T-cell (primary cell): ENCODE results near the gene DOCK8. TPM values are rescaled to one million over a fixed set of nuclear protein-coding genes. Genes with fewer than 3 reads are reported as not detected.

Source experiments
- ATAC-seq, 4 experiments: fragments of 200-7000 bp in 3 of 4; fragments of 150-1000 bp in 1 of 4; cut with Tn5 transposase; replicated peaks in 1 of 4; 1 replicate in 3 of 4; 2 replicates in 1 of 4; pipeline ENCODE4 v1.10.0; 2021; ENCODE audit warnings: moderate library complexity in 3 of 4, mild to moderate bottlenecking in 2 of 4, moderate number of reproducible peaks in 1 of 4
- CTCF ChIA-PET, 2 donors: fragments of 300-600 bp; sonication (Branson Sonifier 250); formaldehyde crosslinking; loops; one replicate each; lab custom pipeline; 2022; ENCODE audit warnings: antibody characterized with exemption in 2 of 2; lab: Charles Lee
- POLR2A ChIA-PET, 2 donors: fragments of 300-600 bp; sonication (Branson Sonifier 250); formaldehyde crosslinking; loops; one replicate each; lab custom pipeline; 2022; ENCODE audit warnings: antibody characterized with exemption in 2 of 2; lab: Charles Lee
- DNase-seq, 35 experiments: peaks; one replicate each; pipeline versions ENCODE4 v3.0.0 to v3.0.0-alpha.2; 2013 to 2023
- H3K27ac ChIP-seq: one replicate; pipeline ENCODE4 v1.5.1; 2013; ENCODE audit warnings: low read length
- H3K27me3 ChIP-seq, 2 experiments: replicated peaks in 1 of 2; 1 replicate in 1 of 2; 2 replicates in 1 of 2; pipeline versions ENCODE4 v1.6.1 to v1.7.0; 2013; ENCODE audit warnings: low read length in 1 of 2, mixed read lengths in 1 of 2; ENCODE audit not compliant: control insufficient read depth in 2 of 2, insufficient read depth in 2 of 2; ENCODE audit errors: extremely low read depth in 1 of 2
- H3K36me3 ChIP-seq, 2 donors: 1 replicate in 1 of 2; 2 replicates in 1 of 2; pipeline versions ENCODE4 v1.6.1 to v1.7.0; 2013; ENCODE audit warnings: low read length in 1 of 2; ENCODE audit not compliant: control insufficient read depth in 2 of 2, insufficient read depth in 1 of 2; ENCODE audit errors: extremely low read depth in 1 of 2
- H3K4me1 ChIP-seq, 2 experiments: 1 replicate in 1 of 2; 2 replicates in 1 of 2; pipeline versions ENCODE4 v1.6.1 to v1.7.0; 2013; ENCODE audit warnings: low read length in 2 of 2, mixed read lengths in 1 of 2; ENCODE audit not compliant: insufficient read depth in 2 of 2, control insufficient read depth in 1 of 2; ENCODE audit errors: extremely low read depth in 1 of 2
- H3K4me3 ChIP-seq, 2 donors: 1 replicate in 1 of 2; 2 replicates in 1 of 2; pipeline versions ENCODE4 v1.5.1 to v1.7.0; 2013; ENCODE audit warnings: mild to moderate bottlenecking in 2 of 2, low read length in 1 of 2, moderate library complexity in 1 of 2; ENCODE audit not compliant: control insufficient read depth in 1 of 2; ENCODE audit errors: extremely low read depth in 1 of 2
- H3K9me3 ChIP-seq: 2 replicates; pipeline ENCODE4 v1.7.0; 2013
- H3K27ac Mint-ChIP-seq, 2 donors: one replicate each; pipeline ENCODE4 v1.8.0; 2020 to 2021; ENCODE audit warnings: mild to moderate bottlenecking in 2 of 2, mixed read lengths in 2 of 2
- H3K27me3 Mint-ChIP-seq, 2 donors: one replicate each; pipeline ENCODE4 v1.8.0; 2021 to 2022; ENCODE audit warnings: mixed read lengths in 2 of 2
- H3K36me3 Mint-ChIP-seq: one replicate; pipeline ENCODE4 v1.8.0; 2021; ENCODE audit warnings: mixed read lengths
- H3K4me1 Mint-ChIP-seq, 3 donors: one replicate each; pipeline ENCODE4 v1.8.0; 2020 to 2022; ENCODE audit warnings: mixed read lengths in 3 of 3, mild to moderate bottlenecking in 1 of 3
- H3K4me3 Mint-ChIP-seq, 3 donors: one replicate each; pipeline ENCODE4 v1.8.0; 2020 to 2022; ENCODE audit warnings: mild to moderate bottlenecking in 3 of 3, mixed read lengths in 3 of 3, moderate library complexity in 3 of 3
- H3K9me3 Mint-ChIP-seq, 3 donors: one replicate each; pipeline ENCODE4 v1.8.0; 2020 to 2022; ENCODE audit warnings: mixed read lengths in 3 of 3
- WGBS: methylation state at CpG from one replicate; pipeline ENCODE4 v1.1.5; 2013; ENCODE audit warnings: missing lambda C conversion rate; ENCODE audit not compliant: insufficient coverage; 5-methylcytosine and 5-hydroxymethylcytosine counted together
- total RNA-seq, 35 experiments: library from RNA in 6 of 35; stranded (reverse) in 6 of 35; fragments of 120-200 nt in 1 of 35; gene quantifications; one replicate each; pipeline versions ENCODE4 v1.2.1 to v1.2.4 and lab custom pipeline; 2013 to 2026

Gene DOCK8
- total RNA-seq, 5 donors from 2014 or later (not counting 1 experiment from before 2014, with no cell fraction given): 173 to 231 (median 208) TPM

GRCh38 chr9:354453-354852, 139.8 kb downstream of the DOCK8 start:
- ChIA-PET POLR2A (no interaction called here), CTCF (no interaction called here)
- H3K36me3 Mint-ChIP-seq: peaks cover 56% of the 10 kb centered on the region
- Histone ChIP-seq H3K36me3 (peaks cover 17 to 79% of the 10 kb centered on the region in 2 donors), H3K4me1 (peaks cover 0 to 12% of the 10 kb centered on the region in 2 experiments), H3K27me3 (no peaks in the 10 kb centered on the region), H3K27ac (no peak overlapping the region), H3K4me3 (no peak overlapping the region), H3K9me3 (no peaks in the 10 kb centered on the region)
- WGBS: 82% methylated on average over 6 of the region's 8 CpGs
- DNase-seq (no peak), ATAC-seq (peak in 1 of 4 experiments; percentile 17)
- no peak overlapping the region for H3K4me3 Mint-ChIP-seq
- no peaks in the 10 kb centered on the region for H3K9me3 Mint-ChIP-seq
- H3K27me3 Mint-ChIP-seq: no peaks in the 10 kb centered on the region
- peaks cover 39 to 57% (median 50%) of the 10 kb centered on the region in 3 donors for H3K4me1 Mint-ChIP-seq
- peak overlapping the region; percentile 15 to 17 for H3K27ac Mint-ChIP-seq

DNA sequence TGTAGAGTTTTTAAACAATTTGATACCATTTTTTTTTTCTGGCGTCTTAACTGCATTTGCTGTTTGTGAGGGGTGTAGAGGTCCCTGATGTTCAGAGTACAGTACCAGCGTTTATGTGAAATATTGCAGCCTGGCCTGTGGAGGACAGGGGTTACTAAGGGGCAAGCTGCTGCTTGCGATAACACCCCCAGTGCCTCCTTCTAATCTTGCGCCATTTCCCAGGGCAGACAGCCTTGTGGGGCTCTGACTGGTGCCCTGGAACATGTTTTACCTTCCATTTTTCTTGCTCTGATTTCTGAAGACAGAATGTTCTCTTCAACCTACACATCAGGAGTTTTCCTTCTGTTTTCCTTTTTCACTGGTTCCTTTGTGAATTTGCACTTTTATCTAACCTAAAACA, 142.9 kb downstream of the DOCK8 start:
- no peak overlapping the region for H3K4me3 ChIP-seq
- WGBS: 83% methylated on average over 3 of the region's 4 CpGs
- Mint-ChIP-seq H3K27me3 (no peaks in the 10 kb centered on the region), H3K9me3 (no peaks in the 10 kb centered on the region), H3K4me3 (no peak overlapping the region), H3K4me1 (peaks cover 18 to 43% (median 30%) of the 10 kb centered on the region in 3 donors), H3K36me3 (peaks cover 56% of the 10 kb centered on the region), H3K27ac (peak overlapping the region in 1 of 2 donors; percentile 4)
- CTCF ChIA-PET: no interaction called here
- no peaks in the 10 kb centered on the region for H3K9me3 ChIP-seq
- H3K36me3 ChIP-seq: peaks cover 8 to 80% of the 10 kb centered on the region in 2 donors
- DNase-seq: no peak
- no peak for ATAC-seq
- no peak overlapping the region for H3K27ac ChIP-seq
- POLR2A ChIA-PET: no interaction called here
- no peaks in the 10 kb centered on the region for H3K27me3 ChIP-seq
- no peaks in the 10 kb centered on the region for H3K4me1 ChIP-seq

- H3K36me3 Mint-ChIP-seq: peaks cover 63% of the 10 kb centered on the region
- WGBS: 87% methylated on average over 3 of the region's 7 CpGs
- H3K9me3 ChIP-seq: no peaks in the 10 kb centered on the region
- ATAC-seq (no peak), DNase-seq (no peak)
- H3K4me1 Mint-ChIP-seq: peaks cover 0 to 12% (median 3%) of the 10 kb centered on the region in 3 donors
- ChIA-PET CTCF (interaction anchor here in 1 of 2 donors (1.2 kb wide), 1 partner anchor 85 kb away, joined by 3 read pairs; no protein-coding TSS in a partner anchor), POLR2A (no interaction called here)
- H3K27ac Mint-ChIP-seq: no peak overlapping the region
- H3K27me3 ChIP-seq: no peaks in the 10 kb centered on the region
- H3K27ac ChIP-seq: no peak overlapping the region
- H3K9me3 Mint-ChIP-seq: no peaks in the 10 kb centered on the region
- no peak overlapping the region for H3K4me3 Mint-ChIP-seq
- no peak overlapping the region for H3K4me3 ChIP-seq
- H3K4me1 ChIP-seq: no peaks in the 10 kb centered on the region
- H3K27me3 Mint-ChIP-seq: no peaks in the 10 kb centered on the region
- H3K36me3 ChIP-seq: peaks cover 12 to 81% of the 10 kb centered on the region in 2 donors
Measured at GRCh38 chr9:362561-363273, 148.1 kb downstream of the DOCK8 start.

GRCh38 chr9:363274-363612, 148.6 kb downstream of the DOCK8 start:
- H3K4me1 Mint-ChIP-seq: peaks cover 0 to 12% (median 2%) of the 10 kb centered on the region in 3 donors
- DNase-seq (no peak), ATAC-seq (no peak)
- no CpG with 5 or more reads among the region's 5 CpGs for WGBS
- no peaks in the 10 kb centered on the region for H3K27me3 Mint-ChIP-seq
- H3K36me3 Mint-ChIP-seq: peaks cover 67% of the 10 kb centered on the region
- H3K9me3 ChIP-seq: no peaks in the 10 kb centered on the region
- H3K4me3 Mint-ChIP-seq: no peak overlapping the region
- H3K27ac Mint-ChIP-seq: peak overlapping the region in 1 of 2 donors; percentile 5
- CTCF ChIA-PET: no interaction called here
- H3K4me3 ChIP-seq: no peak overlapping the region
- POLR2A ChIA-PET: no interaction called here
- no peak overlapping the region for H3K27ac ChIP-seq
- peaks cover 7 to 82% of the 10 kb centered on the region in 2 donors for H3K36me3 ChIP-seq
- H3K4me1 ChIP-seq: no peaks in the 10 kb centered on the region
- no peaks in the 10 kb centered on the region for H3K9me3 Mint-ChIP-seq
- no peaks in the 10 kb centered on the region for H3K27me3 ChIP-seq

GRCh38 chr9:365436-365835, 150.8 kb downstream of the DOCK8 start:
- Mint-ChIP-seq H3K4me1 (peaks cover 0 to 12% (median 2%) of the 10 kb centered on the region in 3 donors), H3K36me3 (peaks cover 78% of the 10 kb centered on the region), H3K27ac (no peak overlapping the region), H3K27me3 (no peaks in the 10 kb centered on the region), H3K4me3 (no peak overlapping the region), H3K9me3 (no peaks in the 10 kb centered on the region)
- Histone ChIP-seq H3K4me3 (no peak overlapping the region), H3K9me3 (no peaks in the 10 kb centered on the region), H3K27me3 (no peaks in the 10 kb centered on the region), H3K4me1 (no peaks in the 10 kb centered on the region), H3K36me3 (peaks cover 10 to 91% of the 10 kb centered on the region in 2 donors), H3K27ac (no peak overlapping the region)
- ChIA-PET CTCF (interaction anchor here in 1 of 2 donors (0.6 kb wide), 1 partner anchor 60 kb away, joined by 3 read pairs; no protein-coding TSS in a partner anchor), POLR2A (no interaction called here)
- WGBS: no CpG with 5 or more reads among the region's 2 CpGs
- DNase-seq (no peak), ATAC-seq (no peak)

GRCh38 chr9:366620-367019, 152.0 kb downstream of the DOCK8 start:
- Histone ChIP-seq H3K27me3 (no peaks in the 10 kb centered on the region), H3K27ac (no peak overlapping the region), H3K4me1 (no peaks in the 10 kb centered on the region), H3K4me3 (no peak overlapping the region), H3K36me3 (peaks cover 16 to 91% of the 10 kb centered on the region in 2 donors), H3K9me3 (no peaks in the 10 kb centered on the region)
- Mint-ChIP-seq H3K27ac (no peak overlapping the region), H3K4me3 (no peak overlapping the region), H3K4me1 (peaks cover 0 to 5% (median 2%) of the 10 kb centered on the region in 3 donors), H3K27me3 (no peaks in the 10 kb centered on the region), H3K9me3 (no peaks in the 10 kb centered on the region), H3K36me3 (peaks cover 78% of the 10 kb centered on the region)
- no peak for ATAC-seq
- WGBS: no CpG with 5 or more reads among the region's 3 CpGs
- CTCF ChIA-PET: no interaction called here
- POLR2A ChIA-PET: no interaction called here
- DNase-seq: no peak
